Fibroblast of skin of left biceps (primary cell): ENCODE data around the gene MGP.

Experiments used
- DNase-seq, 2 experiments: peaks; one replicate each; pipeline ENCODE4 v3.0.0-alpha.2; 2013; ENCODE audit warnings: low read depth in 2 of 2

Gene MGP

GRCh38 chr12:14885718-14886221 is at the start of gene MGP:
Gene MGP (minus strand): TSS chr12:14885854. CDS start chr12:14885791, 63 bp downstream.
- no peak for DNase-seq

- DNase-seq: no peak
Measured at GRCh38 chr12:14935031-14935430, 49.4 kb upstream of the MGP start.

GRCh38 chr12:14934511-14934910 is 48.9 kb upstream of the MGP start:
- DNase-seq: no peak

GRCh38 chr12:14931791-14932560 is 46.3 kb upstream of the MGP start:
- DNase-seq: no peak

- no peak for DNase-seq
Measured at GRCh38 chr12:14931359-14931758, 45.7 kb upstream of the MGP start.

- no peak for DNase-seq
Measured at GRCh38 chr12:14930299-14930698, 44.6 kb upstream of the MGP start.

GRCh38 chr12:14928931-14929330 is 43.3 kb upstream of the MGP start:
- DNase-seq: no peak

- no peak for DNase-seq
Measured at GRCh38 chr12:14927267-14927666, 41.6 kb upstream of the MGP start.

- DNase-seq: no peak
Measured at GRCh38 chr12:14924541-14924940, 38.9 kb upstream of the MGP start.

- DNase-seq: no peak
Measured at GRCh38 chr12:14923944-14924343, 38.3 kb upstream of the MGP start.

GRCh38 chr12:14921218-14921617 is 35.6 kb upstream of the MGP start:
- no peak for DNase-seq

- DNase-seq: no peak
Measured at GRCh38 chr12:14920475-14921126, 34.9 kb upstream of the MGP start.

- DNase-seq: no peak
Measured at GRCh38 chr12:14919455-14919854, 33.8 kb upstream of the MGP start.

GRCh38 chr12:14915736-14916135 is 30.1 kb upstream of the MGP start:
- DNase-seq: no peak

- no peak for DNase-seq
Measured at GRCh38 chr12:14913381-14913781, 27.7 kb upstream of the MGP start.

- DNase-seq: no peak
Measured at GRCh38 chr12:14911131-14911530, 25.5 kb upstream of the MGP start.

GRCh38 chr12:14910090-14910915 is 24.6 kb upstream of the MGP start:
- no peak for DNase-seq

- no peak for DNase-seq
Measured at GRCh38 chr12:14907953-14908352, 22.3 kb upstream of the MGP start.

- no peak for DNase-seq
Measured at GRCh38 chr12:14906114-14906513, 20.5 kb upstream of the MGP start.

- no peak for DNase-seq
Measured at GRCh38 chr12:14905269-14906004, 19.8 kb upstream of the MGP start.

GRCh38 chr12:14904854-14905253 is 19.2 kb upstream of the MGP start:
- DNase-seq: no peak
